Esophagus squamous epithelium (tissue), 5 donors: Measurements from ENCODE around the gene CXCR1. TPM values are rescaled to one million over a fixed set of nuclear protein-coding genes. Genes with fewer than 3 reads are reported as not detected.

Source experiments
- DNase-seq: peaks from one replicate; lab custom pipeline; 2025; lab: John Stamatoyannopoulos, UW
- H3K27ac ChIP-seq, 4 donors: fragments of 200-600 bp; sonication (generic); one replicate each; pipeline ENCODE4 v1.5.1; 2016 to 2019; ENCODE audit warnings: mild to moderate bottlenecking in 1 of 4
- H3K27me3 ChIP-seq, 4 donors: fragments of 200-600 bp; sonication (generic); 1 replicate in 3 of 4; 2 replicates in 1 of 4; pipeline versions ENCODE4 v1.5.1 to v1.6.0; 2017 to 2021; ENCODE audit warnings: antibody characterized with exemption in 1 of 4
- H3K36me3 ChIP-seq, 3 donors: fragments of 200-600 bp; sonication (generic); one replicate each; pipeline ENCODE4 v1.5.1; 2016 to 2019
- H3K4me1 ChIP-seq, 3 donors: fragments of 200-600 bp; sonication (generic); one replicate each; pipeline ENCODE4 v1.5.1; 2017 to 2019
- H3K4me3 ChIP-seq, 4 donors: fragments of 200-600 bp; sonication (generic); 1 replicate in 3 of 4; 2 replicates in 1 of 4; pipeline ENCODE4 v1.5.1; 2016 to 2019; ENCODE audit warnings: mild to moderate bottlenecking in 2 of 4, moderate library complexity in 1 of 4
- H3K9me3 ChIP-seq, 3 donors: fragments of 200-600 bp; sonication (generic); one replicate each; pipeline ENCODE4 v1.5.1; 2016 to 2019
- CTCF ChIP-seq, 6 experiments: fragments of 450-650 bp in 4 of 6; fragments of 200-600 bp in 2 of 6; sonication (generic) in 2 of 6; IDR thresholded peaks; one replicate each; pipeline ENCODE4 v1.5.1; 2016 to 2019; ENCODE audit warnings: antibody characterized with exemption in 6 of 6, mild to moderate bottlenecking in 4 of 6, moderate library complexity in 4 of 6
- POLR2A ChIP-seq, 4 donors: fragments of 450-650 bp; IDR thresholded peaks; one replicate each; pipeline ENCODE4 v1.6.1; 2017; ENCODE audit warnings: antibody characterized with exemption in 4 of 4, mild to moderate bottlenecking in 4 of 4, moderate library complexity in 3 of 4
- WGBS, 2 donors: methylation state at CpG; one replicate each; pipeline ENCODE4 v1.1.5; 2018; 5-methylcytosine and 5-hydroxymethylcytosine counted together
- intact Hi-C: fragments of 100-400 bp; cut with DNase I; formaldehyde crosslinking; loops from one replicate; pipeline ENCODE4 v1.15.0; 2022
- total RNA-seq, 4 donors: library from RNA; depleted of rRNA; stranded (reverse); fragments of >200 nt; gene quantifications; one replicate each; pipeline ENCODE4 v1.1.0, GENCODE V29; 2016
- donor health status: DM: yes; HTN: yes; CAD: no.

Gene CXCR1
- total RNA-seq, 4 donors from 2014 or later: 1.3 TPM; not detected in 3

- intact Hi-C loops: no loop called here
- Histone ChIP-seq H3K27ac (peak overlapping the region in 3 of 4 donors; percentile 49 to 83 (median 61)), H3K4me3 (no peak overlapping the region), H3K9me3 (no peaks in the 10 kb centered on the region), H3K4me1 (peaks cover 5 to 29% (median 6%) of the 10 kb centered on the region in 3 donors), H3K36me3 (no peaks in the 10 kb centered on the region), H3K27me3 (no peaks in the 10 kb centered on the region)
- WGBS, 2 donors: 38 to 40% methylated on average over 1 of the region's 1 CpG
- TF ChIP-seq POLR2A (IDR thresholded peaks at IDR 0.05): no peak
- peak in 1 of 6 experiments; percentile 28 for TF ChIP-seq CTCF (IDR thresholded peaks at IDR 0.05)
- no peak for DNase-seq
Observed at GRCh38 chr2:218152777-218153176, 14.0 kb downstream of the CXCR1 start.

GRCh38 chr2:218152172-218152571 is 14.6 kb downstream of the CXCR1 start:
- Histone ChIP-seq H3K27me3 (no peaks in the 10 kb centered on the region), H3K36me3 (no peaks in the 10 kb centered on the region), H3K4me3 (no peak overlapping the region), H3K27ac (peak overlapping the region in 3 of 4 donors; percentile 49 to 83 (median 61)), H3K4me1 (peaks cover 5 to 29% (median 6%) of the 10 kb centered on the region in 3 donors), H3K9me3 (no peaks in the 10 kb centered on the region)
- 39 to 59% methylated on average over 8 of the region's 8 CpGs for whole genome bisulfite sequencing, 2 donors
- intact Hi-C loops: no loop called here
- no peak for TF ChIP-seq CTCF (IDR thresholded peaks at IDR 0.05)
- TF ChIP-seq POLR2A (IDR thresholded peaks at IDR 0.05): no peak
- no peak for DNase-seq

GRCh38 chr2:218149848-218150440 is 16.8 kb downstream of the CXCR1 start:
- Histone ChIP-seq H3K27ac (no peak overlapping the region), H3K9me3 (no peaks in the 10 kb centered on the region), H3K4me3 (no peak overlapping the region), H3K27me3 (no peaks in the 10 kb centered on the region), H3K4me1 (peaks cover 5 to 25% (median 11%) of the 10 kb centered on the region in 3 donors), H3K36me3 (no peaks in the 10 kb centered on the region)
- no peak for TF ChIP-seq CTCF (IDR thresholded peaks at IDR 0.05)
- no peak for TF ChIP-seq POLR2A (IDR thresholded peaks at IDR 0.05)
- intact Hi-C loops: no loop called here
- 62 to 73% methylated on average over 4 to 5 of the region's 5 CpGs for WGBS, 2 donors
- no peak for DNase-seq

GRCh38 chr2:218149098-218149497 is 17.7 kb downstream of the CXCR1 start:
- TF ChIP-seq POLR2A (IDR thresholded peaks at IDR 0.05) (no peak), CTCF (IDR thresholded peaks at IDR 0.05) (no peak)
- DNase-seq: no peak
- Histone ChIP-seq H3K27ac (no peak overlapping the region), H3K9me3 (no peaks in the 10 kb centered on the region), H3K4me3 (no peak overlapping the region), H3K4me1 (peaks cover 5 to 25% (median 11%) of the 10 kb centered on the region in 3 donors), H3K27me3 (no peaks in the 10 kb centered on the region), H3K36me3 (no peaks in the 10 kb centered on the region)
- intact Hi-C loops: no loop called here
- WGBS, 2 donors: 70 to 76% methylated on average over 4 to 5 of the region's 5 CpGs

- TF ChIP-seq POLR2A (IDR thresholded peaks at IDR 0.05): no peak
- TF ChIP-seq CTCF (IDR thresholded peaks at IDR 0.05): no peak
- no peaks in the 10 kb centered on the region for H3K36me3 ChIP-seq
- H3K9me3 ChIP-seq: no peaks in the 10 kb centered on the region
- intact Hi-C loops: no loop called here
- no peak overlapping the region for H3K27ac ChIP-seq
- no peak overlapping the region for H3K4me3 ChIP-seq
- peaks cover 0 to 4% (median 0%) of the 10 kb centered on the region in 3 donors for H3K4me1 ChIP-seq
- DNase-seq: no peak
- no peaks in the 10 kb centered on the region for H3K27me3 ChIP-seq
Observed at GRCh38 chr2:218146056-218146455, 20.7 kb downstream of the CXCR1 start.
